GM18873 (cell line): ENCODE data around the gene SPN.
"Not testable (repeated sequence)": the region's sequence is repeated elsewhere in the genome, so short reads cannot be mapped to it uniquely, and the experiment has no call there.

Experiments
- ATAC-seq: cut with Tn5 transposase; IDR thresholded peaks from one replicate; pipeline ENCODE4 v1.9.1; 2021; ENCODE audit warnings: mild to moderate bottlenecking, moderate library complexity, moderate number of reproducible peaks; ENCODE audit not compliant: unreplicated experiment, low FRiP score

Gene SPN

GRCh38 chr16:29663016-29663806 lies at the start of gene SPN:
Gene SPN, plus strand, starts transcription at chr16:29663247. Its CDS starts 482 bp downstream, at chr16:29663729.
- no peak for ATAC-seq

GRCh38 chr16:29613307-29614057 lies 49.6 kb upstream of the SPN start:
- ATAC-seq, result not testable (repeated sequence)

- ATAC-seq, result not testable (repeated sequence)
Observed at GRCh38 chr16:29614691-29615314, 48.2 kb upstream of the SPN start.

DNA sequence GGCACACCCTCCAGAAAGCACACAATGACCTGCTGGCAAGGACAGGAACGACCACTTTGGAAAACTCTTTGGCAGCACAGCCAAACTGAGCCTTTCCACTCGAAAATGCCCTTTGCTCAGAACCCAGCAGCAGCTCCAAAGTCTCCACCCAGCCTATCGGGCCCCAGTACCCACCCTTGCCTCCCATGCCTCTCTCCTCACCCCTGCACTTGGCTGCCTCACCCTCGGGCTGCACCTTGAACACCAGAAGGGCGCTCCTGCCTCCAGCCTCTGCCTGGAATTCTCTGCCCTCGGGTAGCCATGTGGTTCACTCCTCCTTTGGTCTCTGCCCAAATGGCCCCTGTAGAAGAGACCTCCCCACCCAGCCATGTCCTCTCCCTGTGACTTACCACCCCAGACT lies 46.9 kb upstream of the SPN start:
- not testable (repeated sequence) for ATAC-seq

GRCh38 chr16:29620591-29620990 lies 42.5 kb upstream of the SPN start:
- ATAC-seq, result not testable (repeated sequence)

- not testable (repeated sequence) for ATAC-seq
Observed at GRCh38 chr16:29622738-29623137, 40.3 kb upstream of the SPN start.

DNA sequence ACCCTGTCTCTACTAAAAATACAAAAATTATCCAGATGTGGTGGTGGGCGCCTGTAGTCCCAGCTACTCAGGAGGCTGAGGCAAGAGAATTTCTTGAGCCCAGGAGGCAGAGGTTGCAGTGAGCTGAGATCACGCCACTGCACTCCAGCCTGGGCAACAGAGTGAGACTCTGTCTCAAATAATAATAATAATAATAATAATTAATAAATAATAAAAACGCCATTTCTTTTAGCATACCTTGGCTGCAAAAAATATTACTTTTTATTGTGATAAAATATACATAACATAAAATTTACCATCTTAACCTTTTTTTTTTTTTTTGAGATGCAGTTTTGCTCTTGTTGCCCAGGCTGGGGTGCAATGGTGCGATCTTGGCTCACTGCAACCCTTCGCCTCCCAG lies 39.8 kb upstream of the SPN start:
- not testable (repeated sequence) for ATAC-seq

DNA sequence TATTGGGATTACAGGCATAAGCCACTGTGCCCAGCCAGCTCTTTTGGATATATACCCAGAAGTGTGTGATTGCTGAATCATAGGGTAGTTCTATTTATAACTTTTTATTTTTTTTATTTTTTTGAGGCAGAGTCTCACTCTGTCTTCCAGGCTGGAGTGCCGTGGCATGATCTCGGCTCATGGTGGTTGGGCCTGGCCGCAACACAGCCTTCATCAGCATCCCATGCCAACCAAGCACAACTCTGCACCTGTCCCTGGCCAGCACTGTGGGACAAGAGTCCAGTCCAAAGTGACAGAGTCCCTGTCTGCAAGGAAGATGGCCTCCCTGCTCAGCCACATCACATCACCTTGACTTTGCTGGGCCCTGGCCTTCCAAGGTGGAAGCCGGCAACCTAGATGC lies 37.9 kb upstream of the SPN start:
- ATAC-seq, result not testable (repeated sequence)

DNA sequence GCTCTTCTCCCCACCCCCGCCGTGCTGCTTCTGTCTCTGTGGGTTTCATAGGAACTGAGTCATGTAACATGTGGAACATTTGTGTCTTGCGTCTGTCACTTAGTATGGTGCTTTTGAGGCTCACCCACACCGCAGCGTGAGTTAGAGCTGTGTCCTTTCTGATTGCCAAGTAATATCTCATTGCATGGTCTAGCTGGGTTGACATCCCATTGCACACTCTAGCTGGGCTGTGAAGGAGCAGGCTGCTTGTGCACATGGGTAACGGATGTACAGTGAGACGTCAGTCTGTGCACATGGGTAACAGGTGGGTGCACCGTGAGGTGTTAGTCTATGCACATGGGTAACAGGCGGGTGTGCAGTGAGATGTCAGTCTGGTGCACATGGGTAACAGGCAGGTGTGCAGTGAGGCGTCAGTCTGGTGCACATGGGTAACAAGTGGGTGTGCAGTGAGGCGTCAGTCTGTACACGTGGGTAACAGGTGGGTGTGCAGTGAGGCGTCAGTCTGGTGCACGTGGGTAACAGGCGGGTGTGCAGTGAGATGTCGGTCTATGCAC lies 36.2 kb upstream of the SPN start:
- not testable (repeated sequence) for ATAC-seq

- ATAC-seq, result not testable (repeated sequence)
Observed at GRCh38 chr16:29627661-29628075, 35.4 kb upstream of the SPN start.

- ATAC-seq, result not testable (repeated sequence)
Observed at GRCh38 chr16:29628707-29629106, 34.3 kb upstream of the SPN start.

GRCh38 chr16:29629318-29629717 lies 33.7 kb upstream of the SPN start:
- not testable (repeated sequence) for ATAC-seq

GRCh38 chr16:29631658-29632057 lies 31.4 kb upstream of the SPN start:
- ATAC-seq, result not testable (repeated sequence)

DNA sequence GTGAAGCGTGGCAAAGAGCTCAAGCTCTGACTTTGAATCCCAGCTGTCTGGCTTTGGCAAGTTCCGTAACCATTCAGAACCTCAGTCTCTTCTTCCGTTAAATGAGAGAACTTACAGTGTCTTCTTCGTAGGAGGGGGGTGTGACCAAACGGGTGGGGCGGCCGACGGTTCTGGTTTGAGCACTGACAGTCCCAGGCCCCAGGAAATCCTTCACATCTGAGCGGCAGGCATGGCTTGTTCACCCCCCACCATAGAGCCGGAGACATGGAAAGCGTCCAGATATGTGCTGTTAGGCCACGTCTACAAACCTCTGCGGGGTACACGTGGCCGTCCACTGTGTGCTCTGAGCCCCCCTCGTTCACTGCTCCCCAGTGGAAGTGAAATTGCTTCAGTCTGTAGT lies 27.1 kb upstream of the SPN start:
- not testable (repeated sequence) for ATAC-seq

- not testable (repeated sequence) for ATAC-seq
Observed at GRCh38 chr16:29636368-29636767, 26.7 kb upstream of the SPN start.

- ATAC-seq, result not testable (repeated sequence)
Observed at GRCh38 chr16:29638751-29639150, 24.3 kb upstream of the SPN start.

DNA sequence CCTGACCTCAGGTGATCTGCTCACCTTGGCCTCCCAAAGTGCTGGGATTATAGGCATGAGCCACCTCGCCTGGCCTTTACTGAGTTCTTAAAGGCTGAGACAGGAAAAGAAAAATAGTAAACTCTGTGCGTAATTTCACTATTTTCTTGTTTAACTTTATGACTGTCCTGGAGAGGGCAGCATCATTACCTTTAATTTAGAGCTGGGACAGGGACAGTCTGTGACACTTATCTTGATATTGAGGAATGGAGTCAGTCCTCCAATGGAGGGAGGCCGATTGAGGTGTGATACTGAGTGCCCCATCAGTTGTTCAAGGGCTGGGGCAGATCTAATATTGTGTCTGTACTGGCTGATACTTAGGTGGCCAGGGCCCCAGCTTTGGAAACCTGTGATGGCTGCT lies 21.5 kb upstream of the SPN start:
- ATAC-seq, result no peak

DNA sequence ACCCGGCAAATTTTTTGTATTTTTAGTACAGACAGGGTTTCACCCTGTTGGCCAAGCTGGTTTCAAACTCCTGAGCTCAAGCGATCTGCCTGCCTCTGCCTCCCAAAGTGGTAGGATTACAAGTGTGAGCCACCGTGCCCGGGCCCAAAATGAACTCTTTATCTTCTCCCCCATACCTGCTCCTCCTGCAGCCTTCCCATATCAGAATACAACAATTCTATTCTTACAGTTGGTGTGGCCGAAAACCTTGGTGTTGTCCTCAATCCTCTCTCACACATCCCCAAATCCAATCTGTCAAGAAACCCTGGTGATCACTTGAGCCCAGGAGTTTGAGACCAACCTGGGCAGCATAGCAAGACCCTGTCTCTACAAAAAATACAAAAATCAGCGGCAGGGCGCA lies 19.5 kb upstream of the SPN start:
- no peak for ATAC-seq

DNA sequence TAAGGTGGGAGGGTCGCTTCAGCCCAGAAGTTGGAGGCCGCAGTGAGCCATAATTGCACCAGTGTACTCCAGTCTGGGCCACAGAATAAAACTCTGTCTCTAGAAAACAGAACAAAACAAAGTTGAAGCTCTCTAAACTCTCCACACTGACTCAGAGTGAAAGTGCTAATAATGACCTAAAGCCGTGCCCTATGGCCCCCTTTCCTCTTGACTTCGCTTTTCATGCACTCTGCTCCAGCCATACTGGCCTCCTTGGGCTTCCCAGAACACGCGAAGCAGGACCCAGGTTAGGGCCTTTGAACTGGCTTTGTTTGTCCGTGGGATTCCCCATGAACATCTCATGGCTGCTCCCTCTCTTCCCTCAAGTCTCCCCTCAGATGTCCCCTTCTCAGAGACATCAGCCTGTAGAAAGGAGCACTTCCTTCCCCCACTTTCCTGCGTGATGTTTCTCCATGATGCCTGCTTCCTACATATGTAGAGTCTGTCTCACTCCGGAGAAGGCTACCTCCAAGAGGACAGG lies 18.6 kb upstream of the SPN start:
- no peak for ATAC-seq

GRCh38 chr16:29644973-29645693 lies 17.9 kb upstream of the SPN start:
- ATAC-seq, result no peak
